Measurements from ENCODE around the gene ZC3H12C. TPM values are rescaled to one million over a fixed set of nuclear protein-coding genes. Genes with fewer than 3 reads are reported as not detected.

ZC3H12C gene
- total RNA-seq, 1 donor from 2014 or later = 6.3 TPM

GRCh38 chr11:110123003-110123402 lies 29.8 kb downstream of the ZC3H12C start:
- no peaks in the 10 kb centered on the region for H3K9me3 ChIP-seq

GRCh38 chr11:110124605-110125004 lies 31.4 kb downstream of the ZC3H12C start:
- H3K27me3 ChIP-seq = no peaks in the 10 kb centered on the region
- H3K27ac ChIP-seq = no peak overlapping the region
- H3K4me1 ChIP-seq = peaks cover 3 to 6% of the 10 kb centered on the region in 2 donors
- no peak for TF ChIP-seq CTCF (IDR thresholded peaks at IDR 0.05)
- intact Hi-C loops (cut with DNase I) = no loop called here
- DNase-seq (ENCODE audit: low spot score in 2 of 2) = no peak
- no peaks in the 10 kb centered on the region for H3K36me3 ChIP-seq
- H3K4me3 ChIP-seq = no peak overlapping the region
- no peaks in the 10 kb centered on the region for H3K9me3 ChIP-seq

More at GRCh38 chr11:110123003-110123402, 29.8 kb downstream of the ZC3H12C start:
- no peak for DNase-seq (ENCODE audit: low spot score in 2 of 2)
- H3K4me3 ChIP-seq = no peak overlapping the region
- no peak overlapping the region for H3K27ac ChIP-seq
- H3K27me3 ChIP-seq = no peaks in the 10 kb centered on the region
- H3K36me3 ChIP-seq = no peaks in the 10 kb centered on the region
- peaks cover 3 to 6% of the 10 kb centered on the region in 2 donors for H3K4me1 ChIP-seq
- intact Hi-C loops (cut with DNase I) = no loop called here
- TF ChIP-seq CTCF (IDR thresholded peaks at IDR 0.05) = no peak

GRCh38 chr11:110125632-110126031 lies 32.4 kb downstream of the ZC3H12C start:
- no peak overlapping the region for H3K27ac ChIP-seq
- peaks cover 3 to 6% of the 10 kb centered on the region in 2 donors for H3K4me1 ChIP-seq
- no peak for TF ChIP-seq CTCF (IDR thresholded peaks at IDR 0.05)
- no peaks in the 10 kb centered on the region for H3K9me3 ChIP-seq
- intact Hi-C loops (cut with DNase I) = no loop called here
- no peak for DNase-seq (ENCODE audit: low spot score in 2 of 2)
- H3K4me3 ChIP-seq = no peak overlapping the region
- no peaks in the 10 kb centered on the region for H3K27me3 ChIP-seq
- H3K36me3 ChIP-seq = no peaks in the 10 kb centered on the region

- H3K4me3 ChIP-seq = no peak overlapping the region
- no peaks in the 10 kb centered on the region for H3K27me3 ChIP-seq
- intact Hi-C loops (cut with DNase I) = no loop called here
- no peak for TF ChIP-seq CTCF (IDR thresholded peaks at IDR 0.05)
- H3K27ac ChIP-seq = no peak overlapping the region
- H3K9me3 ChIP-seq = no peaks in the 10 kb centered on the region
- no peak for DNase-seq (ENCODE audit: low spot score in 2 of 2)
- H3K36me3 ChIP-seq = no peaks in the 10 kb centered on the region
- H3K4me1 ChIP-seq = no peaks in the 10 kb centered on the region
Observed at GRCh38 chr11:110126936-110127335, 33.7 kb downstream of the ZC3H12C start.

- no peak overlapping the region for H3K27ac ChIP-seq
- DNase-seq (ENCODE audit: low spot score in 2 of 2) = no peak
- H3K36me3 ChIP-seq = no peaks in the 10 kb centered on the region
- no peaks in the 10 kb centered on the region for H3K27me3 ChIP-seq
- H3K4me1 ChIP-seq = no peaks in the 10 kb centered on the region
- H3K9me3 ChIP-seq = no peaks in the 10 kb centered on the region
- H3K4me3 ChIP-seq = no peak overlapping the region
- intact Hi-C loops (cut with DNase I) = no loop called here
- no peak for TF ChIP-seq CTCF (IDR thresholded peaks at IDR 0.05)
Observed at GRCh38 chr11:110128161-110128560, 35.0 kb downstream of the ZC3H12C start.

- TF ChIP-seq CTCF (IDR thresholded peaks at IDR 0.05) = no peak
- no peaks in the 10 kb centered on the region for H3K4me1 ChIP-seq
- no peaks in the 10 kb centered on the region for H3K36me3 ChIP-seq
- no peak overlapping the region for H3K27ac ChIP-seq
- no peaks in the 10 kb centered on the region for H3K9me3 ChIP-seq
- no peak overlapping the region for H3K4me3 ChIP-seq
- intact Hi-C loops (cut with DNase I) = no loop called here
- no peaks in the 10 kb centered on the region for H3K27me3 ChIP-seq
- no peak for DNase-seq (ENCODE audit: low spot score in 2 of 2)
Observed at GRCh38 chr11:110130642-110131238, 37.5 kb downstream of the ZC3H12C start.
